DMS79 (cell line): ENCODE measurements around the gene ACOX2.

Experiments used
- DNase-seq: peaks from one replicate; lab custom pipeline; 2025; lab: John Stamatoyannopoulos, UW

The ACOX2 gene

DNA sequence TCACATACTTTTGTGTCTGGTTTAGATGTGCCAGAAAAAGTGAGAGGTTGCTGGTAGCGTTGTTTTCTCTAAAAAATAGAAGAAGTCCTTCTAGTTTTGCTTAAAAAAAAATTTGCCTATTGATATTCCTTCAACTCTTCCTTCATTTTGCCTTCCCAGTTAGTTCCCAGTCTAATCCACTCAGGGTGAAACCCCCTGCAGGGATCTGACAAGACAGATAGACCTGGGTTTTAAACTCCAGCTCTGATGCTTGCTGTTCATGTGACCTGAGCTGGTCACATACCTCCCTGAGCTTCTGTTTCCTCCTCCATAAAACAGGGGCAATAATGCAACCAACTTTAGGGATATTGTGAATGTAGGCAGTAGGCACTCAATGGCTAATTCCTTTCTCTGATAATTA is 63.7 kb downstream of the ACOX2 start:
- no peak for DNase-seq

DNA sequence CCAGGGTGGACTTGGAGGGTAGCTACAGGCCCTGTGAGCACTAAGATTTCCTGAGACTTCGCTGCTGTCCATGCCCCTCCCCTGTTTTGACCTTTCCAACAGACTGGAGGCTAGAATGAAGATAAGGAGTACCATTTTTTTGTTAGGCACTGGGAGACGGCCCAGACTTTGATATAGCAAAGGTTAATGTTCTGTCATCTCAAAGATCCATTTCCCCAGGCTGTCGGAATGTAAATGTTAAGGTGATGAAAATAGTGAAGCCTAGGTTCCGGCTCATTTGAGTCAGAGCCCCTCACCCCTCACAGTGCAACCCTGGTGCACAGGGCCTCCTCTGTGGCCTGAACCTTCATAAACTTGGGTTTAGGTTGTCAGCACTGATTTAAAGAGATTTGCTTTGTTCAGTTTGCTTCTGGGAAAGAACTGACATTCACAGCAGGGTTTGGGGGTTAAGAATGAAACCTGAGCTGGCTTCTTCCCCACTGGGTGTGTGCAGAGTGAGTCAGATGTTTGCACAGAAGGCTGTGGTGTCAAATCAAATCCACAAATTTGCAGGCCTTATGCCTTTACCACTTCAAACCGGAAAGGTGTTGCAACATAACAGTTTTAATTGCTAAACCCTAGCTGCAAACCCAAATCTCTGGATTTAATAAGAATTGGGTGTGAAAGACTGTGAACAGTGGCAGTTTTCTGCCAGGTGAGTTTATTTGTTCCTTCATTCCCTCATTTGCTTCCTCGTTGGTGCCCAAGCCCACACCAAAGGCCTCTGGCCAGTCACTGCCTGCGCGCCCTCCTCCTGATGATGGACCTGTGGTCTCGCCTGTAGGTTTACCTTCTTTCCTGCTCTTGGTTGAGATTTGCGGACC is 65.7 kb downstream of the ACOX2 start:
- DNase-seq, result peak; percentile 0

DNA sequence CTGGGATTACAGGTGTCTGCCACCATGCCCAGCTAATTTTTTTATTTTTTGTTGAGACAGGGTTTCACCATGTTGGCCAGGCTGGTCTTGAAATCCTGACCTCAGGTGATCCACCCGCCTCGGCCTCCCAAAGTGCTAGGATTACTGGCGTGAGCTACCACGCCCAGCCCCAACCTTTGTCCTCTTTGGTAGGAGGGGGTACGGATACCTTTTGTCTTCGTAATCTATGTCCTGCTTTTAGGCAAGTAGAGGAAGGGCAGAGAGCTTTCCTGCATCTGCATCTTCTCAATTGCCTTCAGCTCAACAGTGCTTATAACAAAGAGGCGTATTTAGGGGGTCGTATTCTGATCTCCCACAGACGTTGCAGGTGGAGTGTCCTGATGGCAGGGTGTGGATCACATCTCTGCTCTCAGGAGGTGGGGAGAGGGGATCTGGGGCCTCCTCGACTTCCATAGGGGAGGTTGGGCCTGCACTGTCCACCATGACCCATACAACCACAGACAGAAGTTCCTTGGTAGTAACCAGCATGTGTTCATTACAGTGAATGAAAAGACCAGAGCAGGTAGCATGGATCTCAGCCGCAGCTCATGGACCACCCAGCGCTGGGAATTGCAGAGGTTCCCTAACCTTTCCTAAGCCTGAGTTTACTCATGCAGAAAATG is 66.5 kb downstream of the ACOX2 start:
- no peak for DNase-seq

DNA sequence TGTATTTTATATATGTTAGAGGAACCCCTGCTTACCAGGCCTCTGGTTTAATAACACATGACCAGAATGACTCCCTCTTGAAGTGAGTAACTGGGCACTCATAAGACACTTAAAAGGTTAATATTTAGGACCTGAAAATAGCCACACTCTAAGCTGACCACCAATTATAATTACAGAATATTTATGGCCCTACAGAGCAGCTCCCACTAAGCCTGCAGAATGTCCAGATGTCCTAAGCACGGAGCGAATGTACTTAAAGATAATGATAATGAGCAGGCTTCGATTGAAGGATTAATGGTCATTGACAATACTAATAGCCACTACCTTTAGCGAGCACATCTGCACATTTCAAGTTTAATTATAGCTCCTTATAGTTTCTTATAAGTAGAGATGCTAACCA is 67.9 kb downstream of the ACOX2 start:
- no peak for DNase-seq

DNA sequence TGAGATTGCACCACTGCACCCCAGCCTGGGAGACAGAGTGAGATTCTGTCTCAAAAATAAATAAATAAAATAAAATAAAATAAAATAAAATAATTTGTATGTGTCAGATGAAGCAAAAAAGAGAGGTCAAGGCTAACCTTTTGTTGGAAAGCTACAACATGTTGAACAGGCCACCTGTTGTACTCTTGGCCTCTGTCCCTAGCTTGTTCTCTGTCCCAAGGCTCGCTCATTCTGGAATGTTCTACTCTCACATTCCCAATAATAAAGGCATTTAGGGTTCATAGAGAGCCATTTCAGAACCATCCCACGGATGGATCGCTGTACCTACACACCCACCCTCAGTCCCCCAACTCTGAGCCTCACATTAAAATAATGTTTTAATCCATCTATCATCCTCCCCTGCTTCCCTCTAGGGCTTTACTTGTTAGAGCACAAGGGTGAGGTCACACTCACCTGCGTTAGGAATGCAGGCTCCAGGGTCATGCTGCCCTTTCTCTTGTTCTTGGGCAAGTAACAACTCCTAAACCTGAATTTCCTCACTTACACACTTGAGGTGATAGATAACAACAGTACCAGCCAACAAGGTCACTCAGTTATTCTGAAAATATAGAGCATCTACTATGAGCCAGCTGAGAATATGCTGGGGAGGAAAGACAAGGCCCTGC is 70.0 kb downstream of the ACOX2 start:
- DNase-seq, result no peak

DNA sequence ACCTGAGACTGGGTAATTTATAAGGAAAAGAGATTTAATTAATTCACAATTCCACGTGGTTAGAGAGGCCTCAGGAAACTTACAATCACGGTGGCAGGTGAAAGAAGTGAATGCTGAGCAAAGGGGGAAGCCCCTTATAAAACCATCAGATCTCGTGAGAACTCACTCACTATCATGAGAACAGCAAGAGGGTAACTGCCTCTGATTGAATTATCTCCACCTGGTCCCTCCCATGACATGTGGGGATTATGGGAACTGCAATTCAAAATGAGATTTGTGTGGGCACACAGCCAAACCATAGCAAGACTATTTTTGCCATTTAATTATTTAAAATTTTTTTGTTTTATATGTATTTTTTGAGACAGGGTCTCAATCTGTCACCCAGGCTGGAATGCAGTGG is 72.1 kb downstream of the ACOX2 start:
- no peak for DNase-seq

DNA sequence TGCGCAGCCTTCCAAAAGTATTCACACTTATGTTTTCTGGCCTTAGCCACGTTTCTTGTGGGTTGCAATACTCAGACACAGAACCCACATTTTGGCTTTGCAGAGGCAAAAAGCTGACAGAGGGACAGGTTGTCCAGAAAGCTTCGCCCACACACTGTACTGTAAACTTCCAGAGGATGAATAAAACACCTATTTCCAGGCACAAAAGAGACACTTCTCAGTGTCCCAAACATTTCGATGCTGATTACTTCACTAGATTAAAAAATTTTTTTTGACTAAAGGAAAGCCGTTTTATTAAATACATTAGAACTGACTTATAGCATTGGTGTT is 73.1 kb downstream of the ACOX2 start:
- DNase-seq, result no peak

DNA sequence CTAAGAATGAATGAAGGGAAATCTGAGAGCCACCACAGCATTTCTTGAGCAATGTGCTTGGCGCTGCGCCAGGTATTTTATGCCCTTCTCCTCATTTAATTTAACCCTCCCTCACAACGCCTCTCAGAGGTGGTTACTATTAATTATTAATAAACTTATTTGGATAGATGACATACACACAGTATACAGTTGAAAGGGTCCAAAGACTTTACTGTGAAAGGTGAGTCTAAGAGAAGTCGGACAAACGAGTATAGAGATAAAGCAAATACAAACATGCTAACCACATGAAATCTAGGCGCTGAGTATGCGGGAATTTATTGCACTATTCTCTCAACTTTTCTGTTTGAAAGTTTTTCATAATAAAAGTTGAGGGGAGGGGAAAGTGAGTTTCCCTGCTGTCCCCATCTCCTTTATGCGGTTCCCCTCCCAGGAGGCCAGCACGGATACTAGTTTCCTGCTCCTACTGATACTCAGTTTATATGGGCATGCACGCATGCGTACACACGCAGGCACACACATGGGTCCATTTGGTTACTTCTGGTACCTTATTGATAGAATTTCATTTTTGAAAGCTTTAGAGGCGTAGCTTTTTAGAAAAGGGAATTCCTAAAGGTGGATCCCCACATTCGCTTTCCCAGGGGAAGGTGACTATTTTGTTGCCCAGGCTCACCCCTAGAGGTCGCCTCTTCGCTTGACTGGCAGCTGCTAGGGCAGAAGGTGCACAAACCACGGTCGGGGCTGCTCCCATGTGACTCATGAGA is 73.6 kb downstream of the ACOX2 start:
- DNase-seq, result no peak

DNA sequence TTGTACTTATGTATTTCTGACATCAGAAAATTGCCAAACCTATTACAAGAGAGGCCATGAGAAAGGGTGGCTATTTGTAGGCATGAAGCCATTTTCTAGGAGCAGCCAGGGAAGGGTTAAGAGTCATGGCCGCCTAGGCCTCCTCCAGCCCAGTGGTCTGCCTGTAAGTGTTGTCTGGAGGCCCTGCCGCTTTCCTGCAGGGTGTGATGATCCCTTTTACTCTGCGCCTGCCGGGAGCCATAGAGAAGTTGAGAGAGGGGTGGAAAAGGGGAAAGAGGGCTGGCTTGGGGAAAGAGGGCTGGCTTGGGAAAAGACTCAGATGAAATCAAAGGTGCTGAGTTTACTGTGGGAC is 74.2 kb downstream of the ACOX2 start:
- DNase-seq, result no peak

DNA sequence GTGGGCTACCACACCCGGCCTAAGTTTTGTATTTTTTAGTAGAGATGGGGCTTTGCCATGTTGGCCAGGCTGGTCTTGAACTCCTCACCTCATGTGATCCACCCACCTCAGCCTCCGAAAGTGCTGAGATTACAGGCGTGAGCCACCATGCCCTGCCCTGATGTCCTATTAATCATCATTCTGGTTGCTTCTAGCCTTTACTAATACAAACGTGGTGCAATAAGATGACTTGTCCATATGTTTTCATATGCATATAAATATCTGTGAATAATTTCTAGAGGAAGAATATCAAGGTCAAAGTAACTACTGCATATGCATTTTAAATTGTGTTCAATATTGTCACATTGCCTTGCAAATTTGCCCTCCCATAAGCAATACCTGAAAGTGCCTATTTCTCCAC is 77.8 kb downstream of the ACOX2 start:
- DNase-seq, result no peak
